ENCODE results near the gene CNTF. TPM values are rescaled to one million over a fixed set of nuclear protein-coding genes. Genes with fewer than 3 reads are reported as not detected.

Gene CNTF
- polyA plus RNA-seq, 1 of the 3 experiments (the other 2 are of a cell fraction): 0.87 TPM

- Histone ChIP-seq H3K4me2 (no peak overlapping the region), H2AFZ (ENCODE audit: low read depth) (no peak overlapping the region), H3K9me3 (no peaks in the 10 kb centered on the region), H3K9ac (no peak overlapping the region), H3K4me1 (ENCODE audit: control insufficient read depth in 1 of 2, insufficient read depth in 2 of 2, low read depth in 1 of 2, low read length in 1 of 2) (no peaks in the 10 kb centered on the region; a peak in 1 of 4 replicates), H3K9me2 (no peaks in the 10 kb centered on the region), H3K79me2 (ENCODE audit: insufficient read depth) (peaks cover 99% of the 10 kb centered on the region), H3K27ac (ENCODE audit: low read depth in 2 of 2, low read length in 1 of 2) (no peak overlapping the region), H3K27me3 (ENCODE audit: insufficient read depth) (no peaks in the 10 kb centered on the region), H3K4me3 (ENCODE audit: low read depth in 2 of 2, low read length in 1 of 2) (no peak overlapping the region), H4K20me1 (ENCODE audit: insufficient read depth) (peaks cover 41% of the 10 kb centered on the region), H3K36me3 (replicated peaks in 1 of 2; ENCODE audit: control insufficient read depth in 1 of 2, insufficient read depth in 2 of 2, low read length in 1 of 2) (peaks cover 10 to 12% of the 10 kb centered on the region in 2 experiments), H3F3A (replicated peaks; ENCODE audit: insufficient read depth) (peaks cover 6% of the 10 kb centered on the region)
- TF ChIP-seq POLR2AphosphoS5 (IDR thresholded peaks at IDR 0.05; ENCODE audit: low read depth, low read length): no peak
- DNase-seq: no peak
- ChIA-PET POLR2A (no interaction called here), CTCF (interaction anchor here (1.6 kb wide), 1 partner anchor 26 kb away, joined by 3 read pairs; no protein-coding TSS in a partner anchor)
- WGBS (ENCODE audit: low lambda C conversion rate): 95% methylated on average over 5 of the region's 5 CpGs
Measured at GRCh38 chr11:58592760-58593472, 29.5 kb upstream of the CNTF start.

- Histone ChIP-seq H3F3A (replicated peaks; ENCODE audit: insufficient read depth) (peaks cover 4% of the 10 kb centered on the region), H3K36me3 (replicated peaks in 1 of 2; ENCODE audit: control insufficient read depth in 1 of 2, insufficient read depth in 2 of 2, low read length in 1 of 2) (peaks cover 0 to 10% of the 10 kb centered on the region in 2 experiments), H3K4me2 (no peak overlapping the region), H3K9me3 (no peaks in the 10 kb centered on the region), H3K9ac (no peak overlapping the region), H4K20me1 (ENCODE audit: insufficient read depth) (peaks cover 48% of the 10 kb centered on the region; the same call in 1 of the 2 replicates), H3K27ac (ENCODE audit: low read depth in 2 of 2, low read length in 1 of 2) (no peak overlapping the region), H3K4me1 (ENCODE audit: control insufficient read depth in 1 of 2, insufficient read depth in 2 of 2, low read depth in 1 of 2, low read length in 1 of 2) (no peaks in the 10 kb centered on the region; a peak in 2 of 4 replicates), H2AFZ (ENCODE audit: low read depth) (no peak overlapping the region), H3K27me3 (ENCODE audit: insufficient read depth) (no peaks in the 10 kb centered on the region), H3K9me2 (no peaks in the 10 kb centered on the region), H3K4me3 (ENCODE audit: low read depth in 2 of 2, low read length in 1 of 2) (no peak overlapping the region), H3K79me2 (ENCODE audit: insufficient read depth) (peaks cover 99% of the 10 kb centered on the region)
- POLR2A ChIA-PET: no interaction called here
- WGBS (ENCODE audit: low lambda C conversion rate): 88% methylated on average over 4 of the region's 4 CpGs
- DNase-seq: no peak
- CTCF ChIA-PET: interaction anchor here (1.8 kb wide), 1 partner anchor 27 kb away, joined by 5 read pairs; no protein-coding TSS in a partner anchor
- TF ChIP-seq YY1 (IDR thresholded peaks at IDR 0.05; ENCODE audit: low read depth) (no peak), CTCF (IDR thresholded peaks at IDR 0.05) (no peak), USF2 (IDR thresholded peaks at IDR 0.05; ENCODE audit: borderline replicate concordance, low read depth, low read length) (no peak), IRF3 (IDR thresholded peaks at IDR 0.05; ENCODE audit: low read depth, low read length) (no peak), MEF2A (IDR thresholded peaks at IDR 0.05; ENCODE audit: borderline replicate concordance, low read depth) (no peak), SMC3 (IDR thresholded peaks at IDR 0.05; ENCODE audit: low read depth, low read length) (no peak), GATA2 (CRISPR knock-in tag; IDR thresholded peaks at IDR 0.05) (no peak), TAF1 (IDR thresholded peaks at IDR 0.05; ENCODE audit: borderline replicate concordance, low read depth, low read length) (no peak), USF1 (IDR thresholded peaks at IDR 0.05; ENCODE audit: borderline replicate concordance, low read depth) (no peak), RAD21 (IDR thresholded peaks at IDR 0.05; ENCODE audit: low read length) (no peak), FOXJ3 (CRISPR knock-in tag; IDR thresholded peaks at IDR 0.05) (no peak), FOXM1 (IDR thresholded peaks at IDR 0.05; ENCODE audit: low read depth) (no peak), NRF1 (IDR thresholded peaks at IDR 0.05; ENCODE audit: low read depth, low read length) (no peak), RCOR1 (IDR thresholded peaks at IDR 0.05; ENCODE audit: low read length) (no peak), EZH2phosphoT487 (IDR thresholded peaks at IDR 0.05; ENCODE audit: borderline replicate concordance, low read depth) (no peak), RXRA (IDR thresholded peaks at IDR 0.05; ENCODE audit: borderline replicate concordance, low read depth) (no peak), ELF1 (IDR thresholded peaks at IDR 0.05) (no peak)
Measured at GRCh38 chr11:58594826-58595225, 27.6 kb upstream of the CNTF start.

Data from SK-N-SH (cell line).